ENCODE results near the gene GINS2.

Gene GINS2

GRCh38 chr16:85640254-85640558, 48.5 kb downstream of the GINS2 start:
- no peaks in the 10 kb centered on the region; the same call in 1 of the 2 replicates for H3K79me2 ChIP-seq (ENCODE audit: insufficient read depth, low read length)
- TF ChIP-seq EZH2 (IDR thresholded peaks at IDR 0.05; ENCODE audit: borderline replicate concordance, low read length) (no peak), CTCF (IDR thresholded peaks at IDR 0.05; ENCODE audit: low read length) (no peak)
- H3K27ac ChIP-seq (ENCODE audit: low read depth, low read length, poor library complexity, severe bottlenecking) = no peak overlapping the region

GRCh38 chr16:85639529-85640253, 49.1 kb downstream of the GINS2 start:
- no peak for TF ChIP-seq CTCF (IDR thresholded peaks at IDR 0.05; ENCODE audit: low read length)
- Histone ChIP-seq H3K9me2 (ENCODE audit: low read depth, low read length) (no peaks in the 10 kb centered on the region), H3K79me2 (ENCODE audit: insufficient read depth, low read length) (no peaks in the 10 kb centered on the region; the same call in 1 of the 2 replicates), H3K27me3 (ENCODE audit: insufficient read depth, low read length) (no peaks in the 10 kb centered on the region), H3F3A (ENCODE audit: insufficient read depth, low read length) (no peaks in the 10 kb centered on the region), H3K9me3 (ENCODE audit: low read length) (no peaks in the 10 kb centered on the region), H4K20me1 (ENCODE audit: insufficient read depth, low read length) (no peaks in the 10 kb centered on the region), H3K27ac (ENCODE audit: low read depth, low read length, poor library complexity, severe bottlenecking) (no peak overlapping the region), H3K4me1 (ENCODE audit: insufficient read depth, low read length, severe bottlenecking) (no peaks in the 10 kb centered on the region), H3K36me3 (ENCODE audit: insufficient read depth, low read length) (0 out of 2 replicates have a peak, but pooled peaks cover 9% of the 10 kb centered on the region), H3K9ac (ENCODE audit: low read length) (no peak overlapping the region), H2AFZ (ENCODE audit: low read length) (no peak overlapping the region), H3K4me3 (ENCODE audit: low read depth, low read length, poor library complexity, severe bottlenecking) (no peak overlapping the region), H3K4me2 (ENCODE audit: low read length) (no peak overlapping the region)

More at GRCh38 chr16:85640254-85640558, 48.5 kb downstream of the GINS2 start:
- no peak overlapping the region for H3K4me3 ChIP-seq (ENCODE audit: low read depth, low read length, poor library complexity, severe bottlenecking)
- H3K36me3 ChIP-seq (ENCODE audit: insufficient read depth, low read length) = 0 out of 2 replicates have a peak, but pooled peaks cover 9% of the 10 kb centered on the region
- H3K9ac ChIP-seq (ENCODE audit: low read length) = no peak overlapping the region
- H3K9me3 ChIP-seq (ENCODE audit: low read length) = no peaks in the 10 kb centered on the region
- no peaks in the 10 kb centered on the region for H3K4me1 ChIP-seq (ENCODE audit: insufficient read depth, low read length, severe bottlenecking)
- H4K20me1 ChIP-seq (ENCODE audit: insufficient read depth, low read length) = no peaks in the 10 kb centered on the region
- H3K4me2 ChIP-seq (ENCODE audit: low read length) = no peak overlapping the region
- H3K27me3 ChIP-seq (ENCODE audit: insufficient read depth, low read length) = no peaks in the 10 kb centered on the region
- H3K9me2 ChIP-seq (ENCODE audit: low read depth, low read length) = no peaks in the 10 kb centered on the region
- H3F3A ChIP-seq (ENCODE audit: insufficient read depth, low read length) = no peaks in the 10 kb centered on the region
- H2AFZ ChIP-seq (ENCODE audit: low read length) = no peak overlapping the region

GRCh38 chr16:85638695-85639409, 49.9 kb downstream of the GINS2 start:
- H3K4me3 ChIP-seq (ENCODE audit: low read depth, low read length, poor library complexity, severe bottlenecking) = no peak overlapping the region
- no peak overlapping the region for H2AFZ ChIP-seq (ENCODE audit: low read length)
- H3K27me3 ChIP-seq (ENCODE audit: insufficient read depth, low read length) = no peaks in the 10 kb centered on the region
- peaks cover 13% of the 10 kb centered on the region; the same call in 1 of the 2 replicates for H3K36me3 ChIP-seq (ENCODE audit: insufficient read depth, low read length)
- no peaks in the 10 kb centered on the region for H3K9me2 ChIP-seq (ENCODE audit: low read depth, low read length)
- H3K9ac ChIP-seq (ENCODE audit: low read length) = no peak overlapping the region
- no peaks in the 10 kb centered on the region for H4K20me1 ChIP-seq (ENCODE audit: insufficient read depth, low read length)
- no peaks in the 10 kb centered on the region for H3K4me1 ChIP-seq (ENCODE audit: insufficient read depth, low read length, severe bottlenecking)
- no peaks in the 10 kb centered on the region for H3F3A ChIP-seq (ENCODE audit: insufficient read depth, low read length)
- no peaks in the 10 kb centered on the region for H3K9me3 ChIP-seq (ENCODE audit: low read length)
- TF ChIP-seq CTCF (IDR thresholded peaks at IDR 0.05; ENCODE audit: low read length) = no peak
- no peak for TF ChIP-seq EZH2 (IDR thresholded peaks at IDR 0.05; ENCODE audit: borderline replicate concordance, low read length)
- no peak overlapping the region for H3K4me2 ChIP-seq (ENCODE audit: low read length)
- H3K27ac ChIP-seq (ENCODE audit: low read depth, low read length, poor library complexity, severe bottlenecking) = no peak overlapping the region
- no peaks in the 10 kb centered on the region; the same call in 1 of the 2 replicates for H3K79me2 ChIP-seq (ENCODE audit: insufficient read depth, low read length)

All from OCI-LY1 (cell line).